ENCODE measurements around the gene SURF1. TPM values are rescaled to one million over a fixed set of nuclear protein-coding genes. Genes with fewer than 3 reads are reported as not detected.

The SURF1 gene
- polyA plus RNA-seq, 3 donors: 60.5 to 140 (median 98.4) TPM

DNA sequence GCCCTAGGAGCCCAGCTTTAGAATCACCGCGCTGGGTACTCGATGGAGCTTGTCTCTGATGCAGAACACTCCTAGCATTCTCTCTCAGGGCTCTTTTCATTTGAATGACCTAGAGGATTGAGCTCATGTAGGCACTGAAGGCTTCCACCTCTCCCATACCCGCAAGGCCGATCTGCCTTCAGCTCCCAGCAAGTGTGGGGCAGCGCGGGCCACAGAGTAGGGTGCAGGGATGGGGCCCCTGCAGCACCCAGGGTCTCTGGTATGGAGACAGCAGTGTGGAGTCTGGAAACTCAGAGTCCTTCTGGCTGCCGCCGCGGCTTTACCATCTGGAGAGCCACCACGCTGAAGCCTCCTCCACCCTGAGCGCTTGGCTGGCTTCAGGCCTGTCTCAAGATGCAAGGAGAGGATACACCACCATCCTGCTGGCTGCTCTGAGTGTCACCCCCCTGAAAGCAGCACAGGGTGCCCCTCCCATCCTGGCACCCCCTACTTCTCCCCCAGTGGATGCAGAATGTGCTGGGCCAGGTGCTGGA, 32.8 kb upstream of the SURF1 start:
- no peak overlapping the region for H3K4me3 Mint-ChIP-seq
- Histone ChIP-seq H4K20me1 (ENCODE audit: insufficient read depth, low read length) (no peaks in the 10 kb centered on the region), H3K27me3 (ENCODE audit: control insufficient read depth in 2 of 2, insufficient read depth in 2 of 2, low read length in 2 of 2) (no peaks in the 10 kb centered on the region), H2AFZ (ENCODE audit: insufficient read depth, low read depth, low read length, poor library complexity, severe bottlenecking) (no peak overlapping the region), H3K4me2 (replicated peaks; ENCODE audit: extremely low read depth, low read length, poor library complexity, severe bottlenecking) (no peak overlapping the region), H3K9me3 (replicated peaks in 1 of 2; ENCODE audit: control insufficient read depth in 1 of 2, insufficient read depth in 1 of 2, low read length in 2 of 2) (no peaks in the 10 kb centered on the region), H3K36me3 (replicated peaks in 1 of 2; ENCODE audit: control insufficient read depth in 1 of 2, insufficient read depth in 2 of 2, low read length in 2 of 2) (no peaks in the 10 kb centered on the region), H3K9ac (ENCODE audit: insufficient read depth, low read length, poor library complexity, severe bottlenecking) (no peak overlapping the region), H3K4me1 (ENCODE audit: control insufficient read depth in 1 of 2, insufficient read depth in 2 of 2, low read length in 2 of 2) (no peaks in the 10 kb centered on the region), H3K4me3 (replicated peaks in 1 of 3; ENCODE audit: low read depth in 2 of 3, low read length in 3 of 3) (no peak overlapping the region), H3K79me2 (ENCODE audit: insufficient read depth, low read length) (no peaks in the 10 kb centered on the region), H3K27ac (ENCODE audit: low read depth in 1 of 2, low read length in 2 of 2) (no peak overlapping the region)
- TF ChIP-seq, protein P1, sequence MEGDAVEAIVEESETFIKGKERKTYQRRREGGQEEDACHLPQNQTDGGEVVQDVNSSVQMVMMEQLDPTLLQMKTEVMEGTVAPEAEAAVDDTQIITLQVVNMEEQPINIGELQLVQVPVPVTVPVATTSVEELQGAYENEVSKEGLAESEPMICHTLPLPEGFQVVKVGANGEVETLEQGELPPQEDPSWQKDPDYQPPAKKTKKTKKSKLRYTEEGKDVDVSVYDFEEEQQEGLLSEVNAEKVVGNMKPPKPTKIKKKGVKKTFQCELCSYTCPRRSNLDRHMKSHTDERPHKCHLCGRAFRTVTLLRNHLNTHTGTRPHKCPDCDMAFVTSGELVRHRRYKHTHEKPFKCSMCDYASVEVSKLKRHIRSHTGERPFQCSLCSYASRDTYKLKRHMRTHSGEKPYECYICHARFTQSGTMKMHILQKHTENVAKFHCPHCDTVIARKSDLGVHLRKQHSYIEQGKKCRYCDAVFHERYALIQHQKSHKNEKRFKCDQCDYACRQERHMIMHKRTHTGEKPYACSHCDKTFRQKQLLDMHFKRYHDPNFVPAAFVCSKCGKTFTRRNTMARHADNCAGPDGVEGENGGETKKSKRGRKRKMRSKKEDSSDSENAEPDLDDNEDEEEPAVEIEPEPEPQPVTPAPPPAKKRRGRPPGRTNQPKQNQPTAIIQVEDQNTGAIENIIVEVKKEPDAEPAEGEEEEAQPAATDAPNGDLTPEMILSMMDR (IDR thresholded peaks at IDR 0.05): no peak
- no peak overlapping the region for H3K27ac Mint-ChIP-seq
- peaks cover 2 to 11% (median 6%) of the 10 kb centered on the region in 3 donors for H3K27me3 Mint-ChIP-seq (ENCODE audit: low read depth in 3 of 3)
- DNase-seq: no peak
- H3K36me3 Mint-ChIP-seq: no peaks in the 10 kb centered on the region
- H3K4me1 Mint-ChIP-seq: no peaks in the 10 kb centered on the region
- WGBS (ENCODE audit: insufficient coverage): 99% methylated on average over 7 of the region's 12 CpGs
- peaks cover 0 to 3% (median 0%) of the 10 kb centered on the region in 7 donors for H3K9me3 Mint-ChIP-seq
- intact Hi-C loops (cut with micrococcal nuclease): no loop called here

DNA sequence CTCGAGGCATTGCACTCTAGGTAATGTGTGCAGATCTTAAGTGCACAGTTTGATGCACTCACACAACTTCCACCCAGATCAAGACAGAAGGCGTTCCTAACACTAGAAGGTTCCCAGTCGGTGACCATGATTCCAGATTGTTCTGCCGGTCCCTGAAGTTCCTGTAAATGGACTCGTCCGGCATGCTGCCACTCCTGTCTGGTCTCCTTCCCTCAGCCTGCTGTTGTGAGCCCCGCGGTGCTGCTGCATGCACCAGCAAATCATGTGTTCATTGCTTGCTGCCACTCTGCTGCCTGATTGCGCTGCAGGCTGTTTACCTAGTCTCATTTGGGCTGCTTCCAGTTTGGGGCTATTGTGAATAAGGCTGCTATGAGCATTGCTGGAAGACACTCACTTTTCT, 31.4 kb upstream of the SURF1 start:
- no peak overlapping the region for H2AFZ ChIP-seq (ENCODE audit: insufficient read depth, low read depth, low read length, poor library complexity, severe bottlenecking)
- whole genome bisulfite sequencing (ENCODE audit: insufficient coverage): 95% methylated on average over 8 of the region's 9 CpGs
- no peaks in the 10 kb centered on the region for H3K79me2 ChIP-seq (ENCODE audit: insufficient read depth, low read length)
- no peaks in the 10 kb centered on the region for H3K4me1 ChIP-seq (ENCODE audit: control insufficient read depth in 1 of 2, insufficient read depth in 2 of 2, low read length in 2 of 2)
- H3K9me3 ChIP-seq (replicated peaks in 1 of 2; ENCODE audit: control insufficient read depth in 1 of 2, insufficient read depth in 1 of 2, low read length in 2 of 2): no peaks in the 10 kb centered on the region
- Mint-ChIP-seq H3K9me3 (peaks cover 0 to 3% (median 0%) of the 10 kb centered on the region in 7 donors), H3K36me3 (no peaks in the 10 kb centered on the region), H3K27ac (no peak overlapping the region), H3K4me3 (no peak overlapping the region), H3K27me3 (ENCODE audit: low read depth in 3 of 3) (peaks cover 2 to 6% (median 5%) of the 10 kb centered on the region in 3 donors), H3K4me1 (no peaks in the 10 kb centered on the region)
- DNase-seq: no peak
- no peak overlapping the region for H3K27ac ChIP-seq (ENCODE audit: low read depth in 1 of 2, low read length in 2 of 2)
- no peaks in the 10 kb centered on the region for H4K20me1 ChIP-seq (ENCODE audit: insufficient read depth, low read length)
- intact Hi-C loops (cut with micrococcal nuclease): no loop called here
- H3K4me2 ChIP-seq (replicated peaks; ENCODE audit: extremely low read depth, low read length, poor library complexity, severe bottlenecking): no peak overlapping the region
- H3K36me3 ChIP-seq (replicated peaks in 1 of 2; ENCODE audit: control insufficient read depth in 1 of 2, insufficient read depth in 2 of 2, low read length in 2 of 2): no peaks in the 10 kb centered on the region
- TF ChIP-seq, protein P1 (IDR thresholded peaks at IDR 0.05): no peak
- H3K9ac ChIP-seq (ENCODE audit: insufficient read depth, low read length, poor library complexity, severe bottlenecking): no peak overlapping the region
- H3K4me3 ChIP-seq (replicated peaks in 1 of 3; ENCODE audit: low read depth in 2 of 3, low read length in 3 of 3): no peak overlapping the region
- H3K27me3 ChIP-seq (ENCODE audit: control insufficient read depth in 2 of 2, insufficient read depth in 2 of 2, low read length in 2 of 2): no peaks in the 10 kb centered on the region

All from CD14-positive monocyte (primary cell).